Memory B cell (primary cell): ENCODE results near the gene MEGF8.
"Not testable (repeated sequence)": the region's sequence is repeated elsewhere in the genome, so short reads cannot be mapped to it uniquely, and the experiment has no call there.

ENCODE experiments used
- ATAC-seq: fragments of 150-1000 bp; cut with Tn5 transposase; 2 replicates; pipeline ENCODE4 v1.10.0; 2021; ENCODE audit warnings: low read depth, mild to moderate bottlenecking, moderate library complexity
- DNase-seq, 2 donors: peaks; one replicate each; pipeline ENCODE4 v3.0.0; 2022; ENCODE audit warnings: low spot score in 2 of 2
- H3K27ac Mint-ChIP-seq: one replicate; pipeline ENCODE4 v1.8.0; 2022; ENCODE audit warnings: mild to moderate bottlenecking, moderate library complexity, mixed read lengths
- H3K27me3 Mint-ChIP-seq: one replicate; pipeline ENCODE4 v1.8.0; 2022; ENCODE audit warnings: mixed read lengths
- H3K36me3 Mint-ChIP-seq: one replicate; pipeline ENCODE4 v1.8.0; 2022; ENCODE audit warnings: mild to moderate bottlenecking, mixed read lengths
- H3K4me1 Mint-ChIP-seq: one replicate; pipeline ENCODE4 v1.8.0; 2022; ENCODE audit warnings: mixed read lengths
- H3K4me3 Mint-ChIP-seq: one replicate; pipeline ENCODE4 v1.8.0; 2022; ENCODE audit warnings: mild to moderate bottlenecking, moderate library complexity, mixed read lengths
- H3K9me3 Mint-ChIP-seq: one replicate; pipeline ENCODE4 v1.8.0; 2022; ENCODE audit warnings: mixed read lengths

Gene MEGF8

DNA sequence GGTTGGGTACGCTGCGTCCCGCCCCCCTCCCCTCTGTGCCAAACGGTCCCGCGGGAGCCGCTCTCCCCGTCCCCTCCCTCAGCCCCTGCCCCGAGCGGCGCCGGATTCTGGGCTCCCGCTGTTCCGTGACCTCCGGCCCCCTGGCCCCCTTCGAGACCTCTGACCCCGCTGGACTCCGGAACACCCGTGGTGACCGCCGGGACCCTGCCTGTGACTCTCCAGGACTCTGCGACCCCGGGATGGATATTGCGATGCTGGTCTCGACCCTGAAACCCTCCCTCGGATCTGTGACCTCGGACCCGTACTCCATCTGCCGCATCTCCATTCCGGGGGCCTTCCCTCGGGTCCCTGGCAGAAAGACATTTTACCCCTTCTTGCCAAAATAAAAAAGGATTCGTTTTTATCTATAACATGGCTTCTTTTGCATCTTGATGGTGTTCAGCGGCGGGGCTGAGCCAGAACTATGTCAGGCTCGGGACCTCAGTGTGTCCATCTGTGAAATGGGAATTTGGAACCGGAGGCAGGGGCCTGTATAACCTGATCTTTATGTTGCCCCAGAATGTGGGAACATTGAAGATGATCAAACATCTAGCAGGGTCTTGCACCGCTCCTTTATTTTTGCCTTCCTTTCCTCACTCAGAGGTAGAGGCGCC is 654 bp upstream of the MEGF8 start:
- Mint-ChIP-seq H3K9me3 (no peaks in the 10 kb centered on the region), H3K27ac (peak overlapping the region; percentile 82), H3K27me3 (no peaks in the 10 kb centered on the region), H3K4me3 (peak overlapping the region; percentile 95), H3K36me3 (no peaks in the 10 kb centered on the region), H3K4me1 (peaks cover 30% of the 10 kb centered on the region)
- ATAC-seq, result no peak
- DNase-seq, result peak in 1 of 2 donors; percentile 33

GRCh38 chr19:42325896-42326771 is 699 bp downstream of the MEGF8 start:
- peak; percentile 31 to 59 for DNase-seq
- no peaks in the 10 kb centered on the region for H3K36me3 Mint-ChIP-seq
- no peaks in the 10 kb centered on the region for H3K9me3 Mint-ChIP-seq

GRCh38 chr19:42326969-42327368 is 1.5 kb downstream of the MEGF8 start:
- no peaks in the 10 kb centered on the region for H3K9me3 Mint-ChIP-seq
- no peaks in the 10 kb centered on the region for H3K27me3 Mint-ChIP-seq
- no peaks in the 10 kb centered on the region for H3K36me3 Mint-ChIP-seq
- no peak overlapping the region for H3K27ac Mint-ChIP-seq
- H3K4me3 Mint-ChIP-seq, result peak overlapping the region; percentile 95
- DNase-seq, result no peak
- no peak for ATAC-seq
- H3K4me1 Mint-ChIP-seq, result peaks cover 30% of the 10 kb centered on the region

More at GRCh38 chr19:42325896-42326771, 699 bp downstream of the MEGF8 start:
- peak overlapping the region; percentile 82 for H3K27ac Mint-ChIP-seq
- ATAC-seq, result peak; percentile 23
- peak overlapping the region; percentile 95 for H3K4me3 Mint-ChIP-seq
- no peaks in the 10 kb centered on the region for H3K27me3 Mint-ChIP-seq
- H3K4me1 Mint-ChIP-seq, result peaks cover 30% of the 10 kb centered on the region

DNA sequence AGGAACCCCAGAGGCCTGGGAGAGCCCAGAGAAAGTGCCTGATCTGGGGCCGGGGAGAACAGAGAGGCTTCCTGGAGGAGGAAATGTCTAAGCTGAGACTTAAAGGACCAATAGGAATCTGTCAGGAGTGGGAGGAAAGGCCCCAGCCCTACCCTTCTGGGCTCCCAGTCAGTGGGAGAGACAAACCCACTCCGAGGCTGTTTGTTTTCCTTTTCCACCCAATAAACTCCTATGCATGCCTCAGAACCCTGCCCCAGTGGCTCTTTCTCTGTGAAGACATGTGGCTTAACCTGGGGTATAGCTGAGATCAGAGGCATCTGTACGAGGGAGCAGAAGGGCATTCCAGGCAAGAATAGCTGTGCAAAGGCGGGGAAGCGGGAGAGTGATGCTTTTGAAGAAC is 1.9 kb downstream of the MEGF8 start:
- Mint-ChIP-seq H3K4me1 (peaks cover 30% of the 10 kb centered on the region), H3K9me3 (no peaks in the 10 kb centered on the region), H3K4me3 (peak overlapping the region; percentile 95), H3K27ac (no peak overlapping the region), H3K36me3 (no peaks in the 10 kb centered on the region), H3K27me3 (no peaks in the 10 kb centered on the region)
- DNase-seq (no peak), ATAC-seq (no peak)

GRCh38 chr19:42328106-42328505 is 2.7 kb downstream of the MEGF8 start:
- Mint-ChIP-seq H3K27ac (no peak overlapping the region), H3K9me3 (no peaks in the 10 kb centered on the region), H3K4me3 (no peak overlapping the region), H3K27me3 (no peaks in the 10 kb centered on the region), H3K4me1 (peaks cover 30% of the 10 kb centered on the region), H3K36me3 (no peaks in the 10 kb centered on the region)
- DNase-seq, result no peak
- no peak for ATAC-seq

DNA sequence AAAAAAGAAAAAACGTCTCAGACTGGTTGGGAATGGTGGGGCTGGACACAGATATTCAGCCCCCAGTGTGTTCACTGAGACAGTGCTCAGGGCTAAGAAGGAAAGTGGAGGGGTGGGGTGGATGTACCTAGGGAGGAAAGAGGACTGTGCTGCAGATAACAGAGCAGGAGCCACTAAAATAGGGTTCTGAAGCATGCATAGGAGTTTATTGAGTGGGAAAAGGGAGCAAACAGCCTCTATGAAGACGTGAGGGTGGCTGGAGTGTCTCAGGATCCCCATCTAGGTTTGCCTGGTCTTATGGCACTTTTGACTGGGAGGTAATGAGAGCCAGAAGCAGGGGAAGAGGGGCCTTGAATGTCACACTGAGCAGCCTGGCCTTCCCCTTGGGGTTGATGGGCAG is 3.4 kb downstream of the MEGF8 start:
- H3K4me3 Mint-ChIP-seq, result no peak overlapping the region
- no peak overlapping the region for H3K27ac Mint-ChIP-seq
- no peak for ATAC-seq
- no peaks in the 10 kb centered on the region for H3K36me3 Mint-ChIP-seq
- no peak for DNase-seq
- no peaks in the 10 kb centered on the region for H3K27me3 Mint-ChIP-seq
- peaks cover 32% of the 10 kb centered on the region for H3K4me1 Mint-ChIP-seq
- H3K9me3 Mint-ChIP-seq, result no peaks in the 10 kb centered on the region

DNA sequence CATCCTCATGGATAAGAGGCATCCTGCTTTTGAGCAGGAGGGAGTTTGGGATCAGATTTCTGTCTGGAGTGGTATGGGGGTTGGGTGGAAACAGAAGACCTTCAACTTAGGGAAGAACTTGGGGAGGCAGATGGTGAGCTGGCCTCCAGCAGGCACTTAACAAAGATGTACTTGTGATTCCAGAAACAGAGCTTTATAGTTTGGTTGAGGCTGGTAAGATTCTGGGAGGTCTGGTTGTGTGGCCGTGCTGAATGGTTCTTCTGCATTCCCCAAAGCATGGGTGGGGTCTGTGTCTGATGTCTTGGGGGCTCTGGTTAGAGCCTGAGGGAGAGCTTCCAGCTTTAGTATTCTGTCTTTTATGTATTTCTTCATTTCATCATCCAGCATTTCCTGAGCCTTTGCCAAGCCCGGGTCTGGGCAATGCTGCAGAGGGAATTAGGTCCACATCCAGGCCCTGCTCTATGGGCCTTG is 4.8 kb downstream of the MEGF8 start:
- Mint-ChIP-seq H3K4me3 (no peak overlapping the region), H3K27ac (no peak overlapping the region), H3K4me1 (peaks cover 27% of the 10 kb centered on the region), H3K27me3 (no peaks in the 10 kb centered on the region), H3K9me3 (no peaks in the 10 kb centered on the region), H3K36me3 (no peaks in the 10 kb centered on the region)
- DNase-seq (no peak), ATAC-seq (no peak)

GRCh38 chr19:42331333-42331732 is 5.9 kb downstream of the MEGF8 start:
- not testable (repeated sequence) for H3K27ac Mint-ChIP-seq, ATAC-seq, H3K27me3 Mint-ChIP-seq, H3K36me3 Mint-ChIP-seq, H3K4me3 Mint-ChIP-seq, H3K9me3 Mint-ChIP-seq, DNase-seq
- H3K4me1 Mint-ChIP-seq, result peaks cover 25% of the 10 kb centered on the region

DNA sequence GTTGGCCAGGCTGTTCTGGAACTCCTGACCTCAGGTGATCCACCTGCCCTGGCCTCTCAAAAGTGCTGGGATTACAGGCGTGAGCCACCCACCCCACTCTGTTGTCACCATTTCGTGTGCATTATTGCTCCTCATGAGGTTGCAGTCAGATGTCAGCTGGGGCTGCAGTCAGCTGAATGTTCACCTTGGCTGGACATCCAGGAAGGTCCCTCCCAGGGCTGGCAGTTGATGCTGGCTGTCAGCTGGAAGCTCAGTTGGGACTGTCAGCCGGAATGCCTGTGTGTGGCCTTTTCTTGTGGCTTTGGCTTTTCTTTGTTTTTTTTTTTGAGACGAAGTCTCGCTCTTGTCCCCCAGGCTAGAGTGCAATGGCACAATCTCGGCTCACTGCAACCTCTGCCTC is 6.6 kb downstream of the MEGF8 start:
- H3K27ac Mint-ChIP-seq, result no peak overlapping the region
- H3K4me1 Mint-ChIP-seq, result peaks cover 20% of the 10 kb centered on the region
- ATAC-seq (no peak), DNase-seq (no peak)
- no peaks in the 10 kb centered on the region for H3K36me3 Mint-ChIP-seq
- H3K27me3 Mint-ChIP-seq, result no peaks in the 10 kb centered on the region
- H3K9me3 Mint-ChIP-seq, result no peaks in the 10 kb centered on the region
- no peak overlapping the region for H3K4me3 Mint-ChIP-seq

GRCh38 chr19:42333018-42333417 is 7.6 kb downstream of the MEGF8 start:
- Mint-ChIP-seq H3K27ac (peak overlapping the region; percentile 35), H3K9me3 (no peaks in the 10 kb centered on the region), H3K4me1 (peaks cover 13% of the 10 kb centered on the region), H3K4me3 (no peak overlapping the region), H3K36me3 (no peaks in the 10 kb centered on the region), H3K27me3 (no peaks in the 10 kb centered on the region)
- DNase-seq, result no peak
- ATAC-seq, result no peak

- DNase-seq, result no peak
- no peak overlapping the region for H3K27ac Mint-ChIP-seq
- ATAC-seq, result peak; percentile 85
- H3K36me3 Mint-ChIP-seq, result peaks cover 2% of the 10 kb centered on the region
- H3K9me3 Mint-ChIP-seq, result no peaks in the 10 kb centered on the region
- no peak overlapping the region for H3K4me3 Mint-ChIP-seq
- H3K4me1 Mint-ChIP-seq, result peaks cover 4% of the 10 kb centered on the region
- H3K27me3 Mint-ChIP-seq, result no peaks in the 10 kb centered on the region
Measured at GRCh38 chr19:42333975-42334696, 8.7 kb downstream of the MEGF8 start.

GRCh38 chr19:42334697-42335373 is 9.4 kb downstream of the MEGF8 start:
- no peak overlapping the region for H3K27ac Mint-ChIP-seq
- H3K4me3 Mint-ChIP-seq, result no peak overlapping the region
- peaks cover 5% of the 10 kb centered on the region for H3K4me1 Mint-ChIP-seq
- peaks cover 2% of the 10 kb centered on the region for H3K36me3 Mint-ChIP-seq
- H3K9me3 Mint-ChIP-seq, result no peaks in the 10 kb centered on the region
- DNase-seq, result no peak
- H3K27me3 Mint-ChIP-seq, result no peaks in the 10 kb centered on the region
- ATAC-seq, result no peak

GRCh38 chr19:42335374-42335936 is 10.0 kb downstream of the MEGF8 start:
- DNase-seq, result no peak
- H3K36me3 Mint-ChIP-seq, result peaks cover 2% of the 10 kb centered on the region
- no peak for ATAC-seq

More at GRCh38 chr19:42335374-42335936, 10.0 kb downstream of the MEGF8 start:
- Mint-ChIP-seq H3K4me3 (no peak overlapping the region), H3K9me3 (no peaks in the 10 kb centered on the region), H3K4me1 (peaks cover 5% of the 10 kb centered on the region), H3K27ac (no peak overlapping the region), H3K27me3 (no peaks in the 10 kb centered on the region)
